HUDEP-2 (cell line): ENCODE measurements around the gene ZC3H12A.

Source experiments
- DNase-seq, 76 experiments: peaks; one replicate each; lab custom pipeline; 2025; ENCODE audit not compliant: unreplicated experiment in 76 of 76; lab: John Stamatoyannopoulos, UW

The ZC3H12A gene

DNA sequence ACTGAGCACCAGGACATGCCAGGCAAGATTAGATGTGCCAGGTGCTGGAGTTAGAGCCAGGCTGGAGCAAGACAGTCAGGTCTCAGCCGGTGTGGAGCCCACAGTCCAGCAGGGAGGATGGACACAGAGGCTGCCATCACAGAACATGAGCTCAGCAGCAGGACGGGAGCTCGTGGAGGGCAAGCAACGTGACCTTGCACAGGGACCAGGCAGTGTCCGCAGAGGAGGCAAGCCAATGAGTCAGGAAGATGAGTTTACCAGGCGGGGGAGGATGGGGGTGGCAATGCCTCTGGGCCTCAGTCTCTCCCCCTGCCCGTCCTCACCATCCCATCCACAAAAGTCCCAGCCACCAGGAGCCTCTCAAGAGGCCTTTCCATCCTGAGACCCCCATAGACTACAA is 20.7 kb upstream of the ZC3H12A start:
- no peak for DNase-seq

DNA sequence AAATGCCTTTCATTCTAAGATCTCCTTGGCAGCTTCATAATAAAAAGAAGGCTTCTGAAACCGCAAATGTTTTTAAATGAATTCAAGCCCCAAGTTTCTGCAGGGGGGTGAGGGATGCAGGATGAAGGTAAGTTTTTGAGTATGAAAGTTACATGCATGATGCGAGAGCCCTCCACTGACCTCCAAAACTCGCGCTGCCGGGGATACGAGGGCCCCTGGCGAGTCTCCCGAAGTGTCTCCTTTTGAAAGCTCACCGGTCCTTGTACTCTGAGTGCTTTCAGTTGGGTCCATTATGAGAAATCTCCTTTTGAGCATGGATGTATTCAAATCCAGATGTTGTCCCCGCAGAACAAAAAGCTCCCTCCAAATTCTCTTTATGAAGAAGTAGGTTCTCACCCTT is 18.9 kb upstream of the ZC3H12A start:
- DNase-seq = no peak

DNA sequence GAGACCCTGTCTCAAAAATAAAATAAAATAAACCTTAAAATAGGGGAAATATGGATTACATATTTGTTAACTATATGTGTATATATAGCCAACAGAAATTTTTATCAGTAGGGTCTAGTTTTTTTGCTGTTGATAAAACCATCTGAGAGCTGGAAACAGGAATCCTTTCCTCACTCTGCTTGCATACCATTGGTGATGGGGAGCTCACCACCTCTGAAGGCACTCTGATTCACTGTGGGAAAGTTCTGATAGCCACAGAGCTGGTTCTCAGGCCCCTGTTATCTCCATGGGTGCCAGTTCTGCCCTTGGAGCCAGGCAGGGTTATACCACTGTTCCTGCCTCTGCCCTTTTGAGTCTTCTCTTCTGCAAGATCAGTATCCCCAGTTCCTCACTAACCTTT is 17.8 kb upstream of the ZC3H12A start:
- no peak for DNase-seq

DNA sequence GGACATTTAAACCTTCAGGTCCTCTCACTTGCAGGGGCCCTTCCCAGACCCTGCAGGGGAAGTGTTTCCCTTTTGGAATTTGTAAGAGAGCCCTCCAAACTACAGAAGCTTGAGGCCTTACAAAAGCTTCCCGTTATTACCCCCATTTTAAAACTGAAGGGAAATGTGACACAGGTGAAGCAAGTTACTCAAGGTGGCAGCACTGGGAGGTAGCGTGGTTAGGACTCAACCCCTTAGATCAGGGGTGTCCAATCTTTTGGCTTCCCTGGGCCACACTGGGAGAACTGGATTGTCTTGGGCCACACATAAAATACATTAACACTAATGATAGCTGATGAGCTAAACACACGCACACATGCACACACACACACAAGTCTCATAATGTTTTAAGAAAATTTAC is 15.8 kb upstream of the ZC3H12A start:
- DNase-seq = no peak

DNA sequence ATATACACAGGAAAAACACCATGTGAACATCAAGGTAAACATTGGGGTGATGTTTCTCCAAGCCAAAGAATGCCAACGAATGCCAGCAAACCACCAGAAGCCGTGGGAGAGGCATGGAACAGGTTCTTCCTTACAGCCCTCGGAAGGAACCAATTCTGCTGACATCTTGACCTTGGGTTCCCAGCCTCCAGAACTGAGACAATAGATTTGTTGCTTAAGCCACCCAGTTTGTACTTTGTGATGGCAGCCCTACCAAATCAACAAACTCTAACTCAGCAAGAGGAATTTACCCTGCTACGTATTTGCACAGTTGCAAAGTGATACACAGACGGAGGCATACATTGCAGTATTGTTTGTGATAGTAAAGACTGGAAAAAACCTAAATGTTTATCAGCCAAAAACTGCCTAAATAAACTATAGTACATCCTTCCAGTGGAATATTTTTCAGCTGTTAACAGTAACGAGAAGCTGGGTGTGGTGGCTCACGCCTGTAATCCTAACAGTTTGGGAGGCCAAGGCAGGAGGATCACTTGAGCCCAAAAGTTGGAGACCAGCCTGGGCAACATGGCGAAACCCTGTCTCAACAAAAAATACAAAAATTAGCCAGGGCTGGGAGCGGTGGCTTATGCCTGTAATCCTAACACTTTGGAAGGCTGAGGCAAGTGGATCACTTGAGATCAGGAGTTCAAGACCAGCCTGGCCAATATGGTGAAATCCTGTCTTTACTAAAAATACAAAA is 12.5 kb upstream of the ZC3H12A start:
- no peak for DNase-seq

DNA sequence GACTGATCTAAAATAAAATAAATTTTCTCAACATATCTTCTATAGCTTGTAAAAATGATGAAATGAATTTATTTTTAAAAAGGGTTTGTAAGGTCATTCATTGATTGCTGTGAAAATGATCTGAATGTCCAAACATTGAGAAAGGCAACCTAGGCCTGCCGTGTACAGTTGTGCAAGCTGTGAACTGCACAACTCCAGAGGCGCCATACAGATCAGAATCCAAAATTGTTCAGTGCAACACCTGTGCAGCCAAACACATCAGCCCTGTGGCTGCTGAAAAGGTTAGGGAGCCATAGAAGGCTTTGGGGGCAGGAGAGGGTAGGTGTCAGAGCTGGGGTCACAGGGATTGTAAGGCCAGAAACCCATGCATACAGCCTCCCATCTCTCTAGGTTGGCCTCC is 9.9 kb upstream of the ZC3H12A start:
- no peak for DNase-seq

DNA sequence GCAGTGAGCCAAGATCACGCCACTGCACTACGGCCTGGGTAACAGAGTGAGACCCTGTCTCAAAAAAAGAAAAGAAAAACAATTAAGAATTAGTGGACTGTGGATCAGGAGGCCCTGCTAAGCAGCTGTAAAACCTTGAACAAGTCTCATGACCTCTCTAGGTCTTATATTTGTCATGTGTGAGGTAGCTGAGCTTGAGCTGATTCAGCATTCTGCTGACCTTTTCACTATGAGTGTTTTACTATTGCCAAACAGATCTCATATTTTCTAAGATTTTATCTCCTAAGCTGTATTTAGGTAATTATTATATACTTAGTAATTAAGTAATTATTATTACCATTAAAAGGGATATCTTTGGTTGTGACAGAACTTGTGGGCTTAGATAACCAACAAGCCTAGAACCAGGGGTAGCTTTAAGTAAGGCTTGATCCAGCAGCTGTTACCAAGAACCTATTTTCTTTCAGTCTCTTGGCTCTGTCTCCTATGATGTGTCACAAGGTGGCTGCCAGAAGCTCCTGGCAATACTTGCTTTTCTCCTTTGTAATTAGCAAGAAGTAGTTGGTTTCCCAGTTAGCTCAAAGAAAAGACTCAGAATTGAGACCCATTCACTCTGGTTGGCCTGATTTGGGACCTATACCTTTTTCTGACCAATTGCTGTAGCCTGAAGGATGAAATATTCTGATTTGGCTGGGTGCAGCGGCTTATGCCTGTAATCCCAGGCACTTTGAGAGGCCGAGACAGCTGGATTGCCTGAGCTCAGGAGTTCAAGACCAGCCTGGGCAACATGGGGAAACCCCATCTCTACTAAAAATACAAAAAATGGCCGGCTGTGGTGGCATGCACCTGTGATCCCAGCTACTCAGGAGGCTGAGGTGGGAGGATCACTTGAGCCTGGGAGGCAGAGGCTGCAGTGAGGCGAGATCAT is 8.5 kb upstream of the ZC3H12A start:
- DNase-seq = no peak

DNA sequence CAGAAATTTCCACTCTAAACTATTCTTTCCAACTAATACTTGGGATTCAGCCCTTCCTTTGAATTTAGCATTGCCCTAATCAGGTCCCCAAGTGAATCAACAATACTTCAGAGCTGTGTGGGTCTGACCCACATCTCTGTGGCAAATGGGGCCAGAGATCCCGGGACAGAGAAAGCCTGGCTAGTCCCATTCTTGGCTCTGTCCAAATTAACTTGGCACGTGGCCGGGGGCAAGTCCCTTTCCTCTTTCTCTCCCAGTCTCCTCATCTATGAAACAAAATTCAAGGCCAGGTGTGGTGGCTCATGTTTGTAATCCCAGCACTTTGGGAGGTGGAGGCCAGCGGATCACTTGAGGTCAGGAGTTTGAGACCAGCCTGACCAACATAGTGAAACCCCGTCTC is 6.3 kb upstream of the ZC3H12A start:
- DNase-seq = no peak

DNA sequence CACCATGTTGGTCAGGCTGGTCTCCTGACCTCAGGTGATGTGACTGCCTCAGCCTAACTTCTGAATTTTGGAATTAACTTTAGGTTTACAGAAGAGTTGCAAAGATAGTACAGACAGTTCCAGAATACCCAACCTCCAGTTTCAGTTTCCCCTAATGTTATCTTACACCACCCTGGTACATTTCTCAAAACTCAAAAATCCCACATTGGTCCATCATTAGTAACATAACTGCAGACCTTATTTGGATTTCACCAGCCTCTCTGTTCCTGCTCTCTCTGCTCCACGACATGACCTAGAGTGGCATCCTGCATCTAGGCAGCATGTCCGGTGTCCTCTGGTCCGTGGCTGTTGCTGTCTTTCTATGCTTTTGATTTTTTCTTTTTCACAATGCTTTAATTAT is 5.0 kb upstream of the ZC3H12A start:
- DNase-seq = no peak

DNA sequence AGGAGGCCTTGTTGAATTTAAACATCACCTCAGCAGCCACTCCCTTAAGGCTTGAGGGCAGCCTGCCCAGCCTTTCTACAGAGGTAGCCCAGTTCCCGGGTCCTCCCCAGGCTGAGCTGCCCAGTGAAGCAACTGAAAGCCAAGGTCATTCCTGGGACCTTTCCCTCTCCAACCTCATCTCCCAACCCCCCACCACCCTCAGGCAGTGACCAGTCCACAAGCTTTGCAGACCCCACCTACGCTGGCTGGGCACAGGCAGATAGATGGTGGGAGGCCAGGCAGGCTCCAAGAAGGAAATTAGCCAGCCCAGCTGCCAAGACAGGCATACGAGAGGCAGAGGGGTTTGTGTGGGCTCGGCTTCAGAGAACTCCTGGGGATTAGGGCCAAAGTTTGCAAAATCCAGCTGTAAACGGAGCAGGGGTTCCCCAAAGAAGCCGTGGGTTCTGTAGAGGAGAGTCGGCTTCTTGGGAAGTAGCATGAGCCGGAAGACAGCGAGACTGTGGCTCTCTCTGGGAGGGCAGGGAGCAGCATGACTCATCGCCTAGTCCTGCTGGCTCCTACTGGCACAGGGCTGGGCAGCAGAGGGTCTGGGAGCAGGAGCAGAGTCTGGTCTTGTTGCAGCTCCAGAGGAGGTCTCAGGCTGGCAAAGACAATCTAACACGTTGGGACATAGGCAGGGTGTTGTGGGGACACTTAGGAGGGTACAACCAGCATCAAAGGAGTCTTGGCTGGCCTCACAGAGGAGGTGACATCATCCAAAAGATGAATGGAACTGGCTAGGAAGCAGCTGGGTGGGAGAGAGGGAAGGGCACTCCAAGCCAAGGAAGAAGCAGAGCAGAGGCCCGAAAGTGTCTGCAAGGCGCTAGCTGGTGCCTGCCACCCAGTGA is 2.8 kb upstream of the ZC3H12A start:
- DNase-seq = no peak

DNA sequence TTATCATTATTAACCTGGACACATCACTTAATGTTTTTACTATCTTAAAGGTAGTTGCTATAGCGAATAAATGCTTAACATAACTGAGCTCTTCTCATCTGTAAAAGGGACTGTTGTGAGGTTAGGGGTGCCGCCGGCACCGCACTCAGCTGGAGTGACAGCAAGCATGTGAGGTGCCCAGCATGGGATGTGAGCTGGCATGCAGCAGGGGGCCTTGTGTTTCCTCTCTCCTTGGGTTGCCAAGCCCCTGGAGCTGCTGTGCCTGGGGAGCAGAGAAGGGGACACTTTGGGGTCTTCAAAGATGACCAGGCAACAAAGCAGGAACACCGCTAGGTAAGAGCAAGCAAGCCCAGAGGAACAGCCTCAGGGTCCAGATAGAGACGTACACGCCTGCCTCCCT is 2.1 kb upstream of the ZC3H12A start:
- no peak for DNase-seq

DNA sequence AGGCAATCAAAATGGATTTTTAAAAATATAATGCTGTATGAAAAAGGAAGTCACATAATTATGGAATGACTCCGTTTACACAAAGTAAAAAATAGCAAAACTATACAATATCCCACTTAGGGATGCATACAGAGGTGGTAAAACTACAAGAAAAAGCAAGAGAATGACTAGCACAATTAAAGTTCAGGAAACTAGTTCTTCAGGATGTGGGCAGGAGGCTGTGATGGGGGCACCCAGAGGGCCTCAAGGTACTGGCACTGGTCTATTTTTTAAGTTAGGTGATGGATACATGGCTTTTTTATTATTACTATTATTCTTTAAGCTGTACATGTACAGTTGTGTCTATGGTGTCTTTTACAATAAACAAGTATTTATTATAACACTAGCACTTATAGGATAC is 1.4 kb upstream of the ZC3H12A start:
- no peak for DNase-seq

DNA sequence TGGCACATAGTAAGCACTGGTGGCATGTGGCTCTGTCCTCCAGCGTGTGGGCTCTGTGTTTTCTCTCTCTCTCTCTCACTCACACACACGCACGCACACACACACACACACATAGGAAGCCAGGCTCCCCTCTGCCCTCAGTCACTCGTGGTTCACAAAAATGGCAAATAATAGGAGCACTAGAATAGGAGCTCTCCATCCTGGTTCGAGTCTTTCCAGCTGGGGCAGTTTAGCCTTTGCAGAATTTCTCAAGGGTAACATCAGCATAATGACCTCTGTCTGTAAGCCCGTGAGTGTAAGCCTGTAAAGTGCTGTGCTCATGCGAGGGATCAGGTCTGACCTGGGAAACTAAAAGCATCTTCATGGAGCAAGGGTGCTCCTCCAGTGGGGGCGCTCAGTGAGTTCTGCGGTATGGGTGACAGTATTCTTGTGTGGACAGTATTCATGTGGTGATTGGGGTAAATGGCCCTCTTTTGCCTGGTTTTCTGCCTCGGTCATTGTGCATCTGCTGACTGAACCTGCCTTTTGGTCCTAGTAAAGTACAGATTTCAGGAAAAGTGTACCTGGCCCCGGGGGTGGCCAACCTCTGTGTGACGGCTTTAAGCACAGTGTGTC is 842 bp upstream of the ZC3H12A start:
- peak in 11 of 76 experiments; percentile 5 to 55 (median 13) for DNase-seq

DNA sequence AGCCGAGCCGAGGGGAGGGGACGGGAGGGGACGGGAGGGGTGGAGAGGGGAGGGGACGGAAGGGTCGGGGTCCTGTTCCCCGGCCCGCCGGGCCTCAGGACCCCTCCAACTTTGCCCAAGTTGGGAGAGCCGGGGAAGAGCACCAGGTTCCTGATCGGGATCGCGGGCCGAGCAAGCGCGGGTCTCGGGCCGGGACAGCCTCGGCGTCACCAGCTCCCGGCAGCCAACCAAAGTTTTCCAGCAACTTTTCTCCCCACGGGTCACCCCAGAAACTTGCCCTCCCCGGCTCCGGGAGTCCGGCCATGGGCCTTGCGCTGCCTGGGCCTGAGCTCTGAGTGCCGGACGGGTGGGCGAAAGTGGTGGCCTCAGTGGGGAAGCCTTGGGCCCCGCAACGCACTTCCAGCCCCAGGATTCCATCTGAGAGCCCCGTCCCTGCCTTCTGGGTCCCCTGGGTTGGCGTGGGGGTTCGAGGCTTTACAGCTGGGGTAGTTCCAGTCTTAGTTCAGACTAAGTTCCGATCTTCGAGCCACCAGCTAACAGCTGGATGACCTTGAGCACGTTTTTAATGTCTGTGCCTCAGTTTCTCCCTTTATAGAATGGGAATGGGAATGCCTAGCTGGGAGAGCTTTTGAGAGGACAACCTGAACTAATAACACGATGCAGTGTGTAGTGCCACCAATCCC is 458 bp downstream of the ZC3H12A start:
- DNase-seq = peak in 4 of 76 experiments; percentile 10 to 44 (median 24)

DNA sequence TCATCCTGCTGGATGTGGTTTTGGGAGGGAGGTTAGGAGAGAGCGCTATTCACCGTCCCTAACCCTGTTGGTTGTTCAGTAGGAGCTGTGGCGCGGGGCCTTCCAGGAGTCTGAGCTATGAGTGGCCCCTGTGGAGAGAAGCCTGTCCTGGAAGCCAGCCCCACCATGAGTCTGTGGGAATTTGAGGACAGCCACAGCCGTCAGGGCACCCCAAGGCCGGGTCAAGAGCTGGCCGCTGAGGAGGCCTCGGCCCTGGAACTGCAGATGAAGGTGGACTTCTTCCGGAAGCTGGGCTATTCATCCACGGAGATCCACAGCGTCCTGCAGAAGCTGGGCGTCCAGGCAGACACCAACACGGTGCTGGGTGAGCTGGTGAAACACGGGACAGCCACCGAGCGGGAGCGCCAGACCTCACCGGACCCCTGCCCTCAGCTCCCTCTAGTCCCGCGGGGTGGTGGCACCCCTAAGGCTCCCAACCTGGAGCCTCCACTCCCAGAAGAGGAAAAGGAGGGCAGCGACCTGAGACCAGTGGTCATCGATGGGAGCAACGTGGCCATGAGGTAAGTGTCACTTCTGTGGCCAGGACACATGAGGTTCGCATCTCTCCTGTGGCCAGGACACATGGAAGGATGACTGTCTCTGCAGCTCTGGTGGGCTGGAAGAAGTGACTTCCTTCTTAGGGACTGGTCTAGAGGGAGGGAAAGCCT is 1.2 kb downstream of the ZC3H12A start:
- no peak for DNase-seq

DNA sequence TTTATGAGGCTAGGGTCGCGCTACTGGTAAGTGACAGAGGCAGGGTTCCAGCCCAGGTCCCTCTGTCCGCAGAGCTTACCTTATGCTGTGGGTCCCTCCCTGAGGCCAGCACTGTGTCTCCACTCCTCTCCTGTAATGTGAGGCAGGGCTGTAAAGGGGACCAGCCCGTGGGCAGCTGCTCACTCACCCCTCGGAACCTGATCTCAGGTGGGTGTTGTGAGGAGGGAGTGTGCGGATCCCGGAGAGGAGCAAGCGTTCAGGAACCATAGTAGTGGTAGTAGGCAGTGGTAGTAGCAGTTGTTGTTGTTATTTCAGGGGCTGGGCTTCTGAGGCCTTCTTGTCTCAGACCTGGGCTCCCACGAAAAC is 1.7 kb downstream of the ZC3H12A start:
- no peak for DNase-seq

DNA sequence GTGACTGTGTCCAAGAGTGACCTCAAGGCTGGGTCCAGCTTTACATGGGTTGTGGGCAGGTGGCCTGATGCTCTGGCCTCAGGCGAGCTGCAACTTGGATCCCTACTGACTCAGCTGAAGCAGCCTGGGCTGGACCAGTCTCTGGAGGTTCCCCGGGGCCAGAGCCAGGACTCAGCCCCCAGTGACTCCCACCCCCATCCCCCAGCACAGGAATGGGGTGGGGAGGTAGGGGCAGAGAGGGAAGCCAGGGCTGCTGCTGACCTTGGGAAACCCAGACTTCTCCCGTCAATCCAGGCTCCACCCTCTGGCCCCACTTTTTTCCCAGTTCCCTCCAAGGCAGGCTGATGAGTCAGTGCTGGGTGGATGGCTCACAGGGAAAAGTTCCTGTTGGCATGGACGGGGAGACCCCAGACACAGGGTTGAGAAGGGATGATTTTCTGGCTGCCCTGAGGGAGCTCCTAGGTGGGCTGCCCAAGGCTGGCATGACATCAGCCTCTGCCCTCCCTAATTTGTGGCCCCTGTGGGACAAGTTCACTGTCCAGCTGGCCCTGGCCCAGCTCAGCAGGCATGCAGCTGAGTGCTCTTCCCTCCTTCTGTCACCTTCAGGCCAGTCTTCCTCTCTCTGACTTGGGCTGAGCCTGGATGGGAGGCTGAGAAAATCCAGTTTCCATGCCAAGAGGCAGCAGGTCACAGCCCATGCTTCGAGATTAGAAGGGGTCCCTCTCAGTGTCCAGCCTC is 2.2 kb downstream of the ZC3H12A start:
- peak in 1 of 76 experiments; percentile 8 for DNase-seq

DNA sequence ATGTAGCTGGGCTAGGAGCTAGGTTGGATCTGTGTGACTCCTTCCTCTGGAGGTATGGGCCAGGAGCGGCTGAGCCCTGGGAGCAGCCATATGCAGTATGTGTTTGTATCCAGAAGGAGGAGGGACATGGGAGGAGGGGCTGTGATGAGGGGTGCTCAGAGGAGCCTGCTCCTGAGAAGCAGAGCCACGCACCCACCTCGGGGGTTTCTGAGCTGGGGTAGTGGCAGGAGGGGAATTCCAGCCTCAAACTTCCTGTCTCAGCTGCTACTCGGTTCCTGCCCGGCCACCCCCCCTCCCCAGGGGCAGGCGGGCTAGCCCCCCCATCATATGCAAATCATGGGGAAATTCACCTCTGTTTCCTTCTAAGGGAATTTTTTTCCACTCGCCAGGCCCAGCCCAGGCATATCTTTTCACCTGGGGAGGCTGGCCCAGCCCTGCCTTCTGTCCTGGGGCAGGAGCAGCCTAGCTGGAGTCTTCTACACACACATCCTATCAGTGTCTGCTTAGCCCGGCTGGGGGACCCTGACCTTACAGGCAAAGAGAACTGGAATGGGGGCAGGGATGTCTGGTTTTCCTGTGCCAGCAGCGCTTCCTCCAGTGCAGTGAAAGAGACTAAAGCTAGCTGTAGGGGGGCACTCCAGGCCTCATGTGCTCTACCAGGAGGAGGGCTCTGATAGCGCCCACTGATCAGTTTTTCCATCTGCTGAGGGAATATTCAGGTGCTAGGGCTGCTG is 3.0 kb downstream of the ZC3H12A start:
- DNase-seq = peak in 2 of 76 experiments; percentile 6 to 21
